ENCODE data around the gene BLNK. TPM values are rescaled to one million over a fixed set of nuclear protein-coding genes. Genes with fewer than 3 reads are reported as not detected.
"Not testable (repeated sequence)": the region's sequence is repeated elsewhere in the genome, so short reads cannot be mapped to it uniquely, and the experiment has no call there.

Gene BLNK
- total and polyA plus RNA-seq, 2 donors (not counting 1 experiment from before 2014, with no cell fraction given) = 0.33 TPM; not detected in 1

DNA sequence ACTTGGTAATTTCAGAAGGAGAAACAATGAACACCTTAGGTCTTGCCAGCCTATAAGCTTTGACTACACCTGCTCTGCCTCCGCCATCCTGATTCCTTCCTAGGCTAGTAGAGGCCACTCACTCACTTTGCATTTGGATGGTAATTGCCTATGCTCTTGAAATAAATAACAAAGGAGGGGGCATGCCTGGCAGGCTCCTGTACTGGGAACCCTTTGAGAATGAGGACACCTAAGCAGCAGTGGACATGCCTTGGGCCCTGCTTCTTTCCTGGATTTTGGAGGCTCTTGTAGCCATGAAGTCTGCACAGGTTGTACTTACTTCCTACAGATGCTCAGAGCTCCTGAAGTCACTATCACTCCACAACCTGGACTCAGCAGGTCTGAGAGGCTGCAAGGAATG, 65.8 kb downstream of the BLNK start:
- no peak overlapping the region for H3K4me2 ChIP-seq (ENCODE audit: extremely low read depth, insufficient read depth, low read length)
- H3K27ac ChIP-seq (ENCODE audit: insufficient read depth, low read length) = no peak overlapping the region
- H3K4me1 ChIP-seq (ENCODE audit: control insufficient read depth, extremely low read depth, insufficient read depth, low read length) = no peaks in the 10 kb centered on the region
- H3K4me3 ChIP-seq (replicated peaks in 1 of 4; ENCODE audit: control extremely low read depth in 1 of 4, insufficient read depth in 1 of 4, low read depth in 3 of 4, low read length in 4 of 4) = no peak overlapping the region
- no peak overlapping the region for H3K9ac ChIP-seq (ENCODE audit: insufficient read depth, low read length)
- H3K9me3 ChIP-seq (ENCODE audit: control insufficient read depth, insufficient read depth, low read depth, low read length) = no peaks in the 10 kb centered on the region
- H3K27me3 ChIP-seq (ENCODE audit: control insufficient read depth, insufficient read depth, low read length) = no peaks in the 10 kb centered on the region
- no peaks in the 10 kb centered on the region for H3K36me3 ChIP-seq (ENCODE audit: control insufficient read depth, insufficient read depth, low read length)
- TF ChIP-seq, protein P1, sequence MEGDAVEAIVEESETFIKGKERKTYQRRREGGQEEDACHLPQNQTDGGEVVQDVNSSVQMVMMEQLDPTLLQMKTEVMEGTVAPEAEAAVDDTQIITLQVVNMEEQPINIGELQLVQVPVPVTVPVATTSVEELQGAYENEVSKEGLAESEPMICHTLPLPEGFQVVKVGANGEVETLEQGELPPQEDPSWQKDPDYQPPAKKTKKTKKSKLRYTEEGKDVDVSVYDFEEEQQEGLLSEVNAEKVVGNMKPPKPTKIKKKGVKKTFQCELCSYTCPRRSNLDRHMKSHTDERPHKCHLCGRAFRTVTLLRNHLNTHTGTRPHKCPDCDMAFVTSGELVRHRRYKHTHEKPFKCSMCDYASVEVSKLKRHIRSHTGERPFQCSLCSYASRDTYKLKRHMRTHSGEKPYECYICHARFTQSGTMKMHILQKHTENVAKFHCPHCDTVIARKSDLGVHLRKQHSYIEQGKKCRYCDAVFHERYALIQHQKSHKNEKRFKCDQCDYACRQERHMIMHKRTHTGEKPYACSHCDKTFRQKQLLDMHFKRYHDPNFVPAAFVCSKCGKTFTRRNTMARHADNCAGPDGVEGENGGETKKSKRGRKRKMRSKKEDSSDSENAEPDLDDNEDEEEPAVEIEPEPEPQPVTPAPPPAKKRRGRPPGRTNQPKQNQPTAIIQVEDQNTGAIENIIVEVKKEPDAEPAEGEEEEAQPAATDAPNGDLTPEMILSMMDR (conservative IDR thresholded peaks at IDR 0.05 in 1 of 2, IDR thresholded peaks at IDR 0.05 in 1 of 2; ENCODE audit: low read depth in 1 of 2, low read length in 2 of 2) = no peak
- TF ChIP-seq EZH2 (IDR thresholded peaks at IDR 0.05; ENCODE audit: low read length, missing control alignments) = no peak
- H3K79me2 ChIP-seq (ENCODE audit: control insufficient read depth, insufficient read depth, low read length) = no peaks in the 10 kb centered on the region
- no peak for DNase-seq (ENCODE audit: low read depth in 2 of 2)
- H2AFZ ChIP-seq (ENCODE audit: low read length) = no peak overlapping the region
- H4K20me1 ChIP-seq (ENCODE audit: control insufficient read depth, extremely low read depth, insufficient read depth, low read length) = no peaks in the 10 kb centered on the region

GRCh38 chr10:96201525-96201924, 69.8 kb downstream of the BLNK start:
- Histone ChIP-seq H3K4me3 (replicated peaks in 1 of 4; ENCODE audit: control extremely low read depth in 1 of 4, insufficient read depth in 1 of 4, low read depth in 3 of 4, low read length in 4 of 4) (no peak overlapping the region), H4K20me1 (ENCODE audit: control insufficient read depth, extremely low read depth, insufficient read depth, low read length) (no peaks in the 10 kb centered on the region), H3K9ac (ENCODE audit: insufficient read depth, low read length) (no peak overlapping the region), H3K4me2 (ENCODE audit: extremely low read depth, insufficient read depth, low read length) (no peak overlapping the region), H3K4me1 (ENCODE audit: control insufficient read depth, extremely low read depth, insufficient read depth, low read length) (no peaks in the 10 kb centered on the region), H3K27ac (ENCODE audit: insufficient read depth, low read length) (no peak overlapping the region), H3K36me3 (ENCODE audit: control insufficient read depth, insufficient read depth, low read length) (no peaks in the 10 kb centered on the region), H3K27me3 (ENCODE audit: control insufficient read depth, insufficient read depth, low read length) (no peaks in the 10 kb centered on the region), H3K79me2 (ENCODE audit: control insufficient read depth, insufficient read depth, low read length) (no peaks in the 10 kb centered on the region), H3K9me3 (ENCODE audit: control insufficient read depth, insufficient read depth, low read depth, low read length) (no peaks in the 10 kb centered on the region), H2AFZ (ENCODE audit: low read length) (no peak overlapping the region)
- TF ChIP-seq, protein P1 (conservative IDR thresholded peaks at IDR 0.05 in 1 of 2, IDR thresholded peaks at IDR 0.05 in 1 of 2; ENCODE audit: low read depth in 1 of 2, low read length in 2 of 2) = no peak
- no peak for TF ChIP-seq EZH2 (IDR thresholded peaks at IDR 0.05; ENCODE audit: low read length, missing control alignments)
- DNase-seq (ENCODE audit: low read depth in 2 of 2) = no peak

DNA sequence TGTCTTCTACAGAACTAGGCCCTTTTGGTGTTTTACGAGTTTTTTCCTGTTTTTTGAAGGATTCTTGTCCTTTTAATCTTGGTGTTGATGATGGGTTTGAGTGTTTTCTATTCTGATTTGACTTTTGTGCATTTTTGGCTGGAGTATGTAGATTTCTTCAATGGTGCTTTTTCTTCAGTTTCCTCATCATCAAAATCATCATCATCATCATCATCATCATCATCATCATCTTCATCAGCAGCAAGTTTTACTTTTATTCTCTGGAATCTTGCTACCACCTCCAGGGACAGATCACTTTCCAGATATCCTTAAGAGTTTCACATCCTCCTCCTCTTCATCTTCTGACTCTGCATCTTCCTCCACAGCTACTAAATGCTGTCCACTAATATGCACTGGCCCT, 81.9 kb downstream of the BLNK start:
- H3K4me3 ChIP-seq (replicated peaks in 1 of 4; ENCODE audit: control extremely low read depth in 1 of 4, insufficient read depth in 1 of 4, low read depth in 3 of 4, low read length in 4 of 4); H3K27ac ChIP-seq (ENCODE audit: insufficient read depth, low read length); H2AFZ ChIP-seq (ENCODE audit: low read length); H3K27me3 ChIP-seq (ENCODE audit: control insufficient read depth, insufficient read depth, low read length); H3K4me2 ChIP-seq (ENCODE audit: extremely low read depth, insufficient read depth, low read length); H3K4me1 ChIP-seq (ENCODE audit: control insufficient read depth, extremely low read depth, insufficient read depth, low read length); H4K20me1 ChIP-seq (ENCODE audit: control insufficient read depth, extremely low read depth, insufficient read depth, low read length); H3K9ac ChIP-seq (ENCODE audit: insufficient read depth, low read length); DNase-seq (ENCODE audit: low read depth in 2 of 2); H3K79me2 ChIP-seq (ENCODE audit: control insufficient read depth, insufficient read depth, low read length); H3K36me3 ChIP-seq (ENCODE audit: control insufficient read depth, insufficient read depth, low read length); H3K9me3 ChIP-seq (ENCODE audit: control insufficient read depth, insufficient read depth, low read depth, low read length): not testable (repeated sequence)

All from fibroblast of lung (primary cell).